HFFc6 (cell line): ENCODE results near the gene GAS1. TPM values are rescaled to one million over a fixed set of nuclear protein-coding genes. Genes with fewer than 3 reads are reported as not detected.
A peak's percentile ranks its signal among the peaks of the same experiment; 100 is the strongest.

ENCODE experiments used
- DNase-seq: peaks from one replicate; pipeline ENCODE4 v3.0.0-alpha.2; 2018
- H3K27ac Mint-ChIP-seq: 2 replicates; pipeline ENCODE4 v1.8.0; 2020; ENCODE audit warnings: mild to moderate bottlenecking, mixed read lengths
- H3K27me3 Mint-ChIP-seq: 2 replicates; pipeline ENCODE4 v1.8.0; 2021; ENCODE audit warnings: mild to moderate bottlenecking, moderate library complexity, mixed read lengths; ENCODE audit not compliant: insufficient read depth
- H3K36me3 Mint-ChIP-seq: 2 replicates; pipeline ENCODE4 v1.8.0; 2021; ENCODE audit warnings: low read depth, mixed read lengths
- H3K4me1 Mint-ChIP-seq: 2 replicates; pipeline ENCODE4 v1.8.0; 2020; ENCODE audit warnings: low read depth, mixed read lengths
- H3K4me3 Mint-ChIP-seq: 2 replicates; pipeline ENCODE4 v1.8.0; 2020; ENCODE audit warnings: mild to moderate bottlenecking, moderate library complexity, mixed read lengths
- H3K9me3 Mint-ChIP-seq: 2 replicates; pipeline ENCODE4 v1.8.0; 2020; ENCODE audit warnings: mild to moderate bottlenecking, mixed read lengths
- CTCF ChIP-seq: fragments of 200-600 bp; sonication (generic); IDR thresholded peaks from 2 replicates; pipeline ENCODE4 v1.5.0; 2021; ENCODE audit warnings: antibody characterized with exemption, mild to moderate bottlenecking
- total RNA-seq, 6 experiments: library from RNA; stranded (reverse); fragmentation: NEBNext Ultra II Directional; extraction: Animal tissue kit (Norgen Biotek cat#: 25700); gene quantifications; 2 replicates in 1 of 6; 3 replicates in 5 of 6; pipeline ENCODE4 v1.2.3, GENCODE V29; 2021

Gene GAS1
- total RNA-seq, 6 experiments from 2014 or later: 5.4 to 8.1 (median 7.4) TPM

- Mint-ChIP-seq H3K4me1 (peaks cover 15% of the 10 kb centered on the region), H3K4me3 (no peak overlapping the region), H3K9me3 (no peaks in the 10 kb centered on the region), H3K36me3 (no peaks in the 10 kb centered on the region), H3K27me3 (peaks cover 6% of the 10 kb centered on the region; the same call in 1 of the 2 replicates), H3K27ac (no peak overlapping the region)
- no peak for DNase-seq
- no peak for TF ChIP-seq CTCF
Observed at GRCh38 chr9:86987900-86988299, 40.6 kb upstream of the GAS1 start.

- TF ChIP-seq CTCF: no peak
- no peak for DNase-seq
- no peaks in the 10 kb centered on the region for H3K36me3 Mint-ChIP-seq
- no peak overlapping the region for H3K4me3 Mint-ChIP-seq
- H3K9me3 Mint-ChIP-seq: no peaks in the 10 kb centered on the region
- H3K27ac Mint-ChIP-seq: no peak overlapping the region
- peaks cover 24% of the 10 kb centered on the region for H3K4me1 Mint-ChIP-seq
- H3K27me3 Mint-ChIP-seq: peaks cover 3% of the 10 kb centered on the region; the same call in 1 of the 2 replicates
Observed at GRCh38 chr9:86985132-86985647, 37.9 kb upstream of the GAS1 start.

- TF ChIP-seq CTCF: no peak
Observed at GRCh38 chr9:86983620-86984259, 36.4 kb upstream of the GAS1 start.

GRCh38 chr9:86983249-86983619 is 35.9 kb upstream of the GAS1 start:
- Mint-ChIP-seq H3K36me3 (no peaks in the 10 kb centered on the region), H3K27me3 (peaks cover 3% of the 10 kb centered on the region; the same call in 1 of the 2 replicates), H3K4me1 (peaks cover 36% of the 10 kb centered on the region), H3K9me3 (no peaks in the 10 kb centered on the region), H3K4me3 (peak overlapping the region; percentile 24; the same call in 1 of the 2 replicates), H3K27ac (peak overlapping the region; percentile 65)
- TF ChIP-seq CTCF: no peak
- DNase-seq: peak; percentile 30

More at GRCh38 chr9:86983620-86984259, 36.4 kb upstream of the GAS1 start:
- Mint-ChIP-seq H3K4me1 (peaks cover 31% of the 10 kb centered on the region), H3K4me3 (peak overlapping the region; percentile 24; the same call in 1 of the 2 replicates), H3K36me3 (no peaks in the 10 kb centered on the region), H3K27me3 (peaks cover 3% of the 10 kb centered on the region; the same call in 1 of the 2 replicates), H3K9me3 (no peaks in the 10 kb centered on the region), H3K27ac (peak overlapping the region; percentile 65)
- peak; percentile 74 for DNase-seq

- no peaks in the 10 kb centered on the region for H3K9me3 Mint-ChIP-seq
- H3K4me1 Mint-ChIP-seq: peaks cover 55% of the 10 kb centered on the region
- no peak for TF ChIP-seq CTCF
- DNase-seq: no peak
- no peak overlapping the region for H3K27ac Mint-ChIP-seq
- peaks cover 3% of the 10 kb centered on the region; the same call in 1 of the 2 replicates for H3K27me3 Mint-ChIP-seq
- H3K36me3 Mint-ChIP-seq: no peaks in the 10 kb centered on the region
- no peak overlapping the region for H3K4me3 Mint-ChIP-seq
Observed at GRCh38 chr9:86980802-86981201, 33.5 kb upstream of the GAS1 start.
